GM12878 (cell line): Measurements from ENCODE around the gene MT4. TPM values are rescaled to one million over a fixed set of nuclear protein-coding genes. Genes with fewer than 3 reads are reported as not detected.

Source experiments
- ATAC-seq: fragments of 200-7000 bp; cut with Tn5 transposase; 3 replicates; pipeline ENCODE4 v1.9.1; 2020; ENCODE audit warnings: mild to moderate bottlenecking, moderate library complexity
- BruUV-seq: library from RNA; stranded (reverse); fragments of 400-500 nt; replicated peaks from 2 replicates; lab custom pipeline; 2021; lab: Mats Ljungman, UMichigan
- CTCF ChIA-PET: fragments of 300-600 bp; sonication (Branson Sonifier 250); formaldehyde crosslinking; extraction: SDS; loops from one replicate; lab custom pipeline; 2021; ENCODE audit warnings: inconsistent platforms; lab: Yijun Ruan, JAX
- POLR2A ChIA-PET: fragments of 350-600 bp; formaldehyde crosslinking; extraction: SDS; loops from one replicate; lab custom pipeline; 2021; ENCODE audit warnings: inconsistent platforms; lab: Charles Lee
- RAD21 ChIA-PET: fragments of 300-600 bp; sonication (Branson Sonifier 250); formaldehyde crosslinking; loops from one replicate; lab custom pipeline; 2023; ENCODE audit warnings: antibody characterized with exemption; ENCODE audit not compliant: unreplicated experiment; lab: Charles Lee
- SMC1A ChIA-PET: fragments of 300-600 bp; sonication (Branson Sonifier 250); formaldehyde crosslinking; loops from one replicate; lab custom pipeline; 2023; ENCODE audit not compliant: unreplicated experiment, uncharacterized antibody; lab: Charles Lee
- DNase-seq: peaks from one replicate; pipeline ENCODE4 v3.0.0-alpha.2; 2011; ENCODE audit warnings: low read depth, low spot score
- FAIRE-seq: peaks from 3 replicates; lab custom pipeline; 2011; peaks lifted over from hg19 to GRCh38; lab: Jason Lieb, UNC
- H2AFZ ChIP-seq: 2 replicates; pipeline ENCODE4 v1.6.0; 2011; ENCODE audit warnings: low read depth, low read length, control low read depth; ENCODE audit not compliant: control insufficient read depth
- H3K27ac ChIP-seq: 2 replicates; pipeline ENCODE4 v1.5.1; 2011; ENCODE audit warnings: control low read depth; ENCODE audit not compliant: control insufficient read depth, insufficient read depth
- H3K27me3 ChIP-seq, 2 experiments: replicated peaks in 1 of 2; 2 replicates each; pipeline versions ENCODE4 v1.6.0 to v1.6.1; 2011; ENCODE audit warnings: low read length in 1 of 2; ENCODE audit not compliant: control insufficient read depth in 2 of 2, insufficient read depth in 2 of 2
- H3K36me3 ChIP-seq, 2 experiments: 2 replicates each; pipeline ENCODE4 v1.5.1; 2011; ENCODE audit warnings: low read length in 1 of 2; ENCODE audit not compliant: control insufficient read depth in 2 of 2, insufficient read depth in 2 of 2
- H3K4me1 ChIP-seq: 2 replicates; pipeline ENCODE4 v1.6.1; 2011; ENCODE audit warnings: mild to moderate bottlenecking, low read length, moderate library complexity, mixed read lengths; ENCODE audit not compliant: control insufficient read depth, insufficient read depth
- H3K4me2 ChIP-seq: 2 replicates; pipeline ENCODE4 v1.6.0; 2011; ENCODE audit warnings: control low read depth; ENCODE audit not compliant: control insufficient read depth, insufficient read depth
- H3K4me3 ChIP-seq: fragments of 200-600 bp; sonication (generic); 2 replicates; pipeline ENCODE4 v1.5.1; 2016
- H3K79me2 ChIP-seq: 2 replicates; pipeline ENCODE4 v1.6.0; 2011; ENCODE audit warnings: low read length; ENCODE audit not compliant: control insufficient read depth, insufficient read depth
- H3K9ac ChIP-seq: 2 replicates; pipeline ENCODE4 v1.8.0; 2011; ENCODE audit warnings: low read length, control low read depth, mixed read lengths; ENCODE audit not compliant: control insufficient read depth, insufficient read depth
- H3K9me3 ChIP-seq: replicated peaks from 3 replicates; pipeline ENCODE4 v1.5.1; 2011; ENCODE audit warnings: mild to moderate bottlenecking, low read length; ENCODE audit not compliant: control insufficient read depth, insufficient read depth
- H4K20me1 ChIP-seq: 2 replicates; pipeline ENCODE4 v1.6.0; 2011; ENCODE audit not compliant: control insufficient read depth, insufficient read depth
- CHD1 ChIP-seq: IDR thresholded peaks from 2 replicates; pipeline ENCODE4 v1.6.1; 2012; ENCODE audit warnings: low read depth, low read length, improper control_type of control experiment
- MEF2B ChIP-seq: fragments of 450-650 bp; IDR thresholded peaks from 2 replicates; pipeline ENCODE4 v1.6.1; 2018; ENCODE audit warnings: mild to moderate bottlenecking, moderate library complexity; ENCODE audit not compliant: partially characterized antibody, poor library complexity, severe bottlenecking
- NR2F1 ChIP-seq: fragments of 450-650 bp; conservative IDR thresholded peaks from 2 replicates; pipeline ENCODE4 v1.6.1; 2017; ENCODE audit warnings: mild to moderate bottlenecking
- POU2F2 ChIP-seq: IDR thresholded peaks from 3 replicates; pipeline ENCODE4 v1.6.1; 2011; ENCODE audit warnings: low read depth, mild to moderate bottlenecking, low read length, borderline replicate concordance
- RFX5 ChIP-seq: IDR thresholded peaks from 2 replicates; pipeline ENCODE4 v1.6.1; 2011; ENCODE audit warnings: low read depth, low read length, improper control_type of control experiment
- WRNIP1 ChIP-seq: IDR thresholded peaks from 2 replicates; pipeline ENCODE4 v1.6.1; 2011; ENCODE audit warnings: low read depth, low read length, improper control_type of control experiment, borderline replicate concordance
- WGBS: methylation state at CpG from one replicate; pipeline ENCODE4 v1.1.6; 2016; ENCODE audit warnings: low lambda C conversion rate; ENCODE audit not compliant: insufficient replicate concordance, insufficient coverage; ENCODE audit errors: missing lambda C conversion rate; 5-methylcytosine and 5-hydroxymethylcytosine counted together
- in situ Hi-C: fragments of 300-500 bp; cut with MboI; formaldehyde crosslinking; loops from 9 replicates; pipeline ENCODE4 v1.14.3; 2018; ENCODE audit warnings: mixed read lengths
- intact Hi-C: fragments of 100-400 bp; cut with micrococcal nuclease; formaldehyde crosslinking; loops from one replicate; pipeline ENCODE4 v1.14.2; 2022; ENCODE audit not compliant: unreplicated experiment
- polyA plus RNA-seq, 11 experiments: library from polyadenylated mRNA; depleted of rRNA in 4 of 11; unstranded in 6 of 11; stranded (reverse) in 5 of 11; fragments of >200 nt; fragmentation: Nextera tagmentation in 4 of 11; fragmentation: Illumina TruSeq in 1 of 11; extraction: Ambion mirVana in 4 of 11; extraction: Trizol in 1 of 11; gene quantifications; 1 replicate in 1 of 11; 2 replicates in 10 of 11; pipeline versions ENCODE4 v1.2.1 to v1.2.3, GENCODE V29; 2011 to 2016; ENCODE audit warnings: inconsistent platforms in 2 of 11, missing spikeins in 2 of 11, low read depth in 1 of 11
- total RNA-seq, 4 experiments: library from RNA; depleted of rRNA in 3 of 4; stranded (reverse); fragments of >200 nt in 3 of 4; fragmentation: Illumina TruSeq in 1 of 4; extraction: Trizol in 1 of 4; gene quantifications; 2 replicates each; pipeline versions ENCODE4 v1.2.1 to v1.2.3, GENCODE V29; 2013 to 2021
- TF ChIP-seq, protein P1 (sequence below): IDR thresholded peaks from 2 replicates; pipeline ENCODE4 v1.6.1; 2011; ENCODE audit warnings: borderline replicate concordance, low read depth, mild to moderate bottlenecking, moderate library complexity, mixed read lengths, low read length; ENCODE audit not compliant: insufficient read depth; ENCODE audit errors: extremely low read length
- TF ChIP-seq, protein P2 (sequence below): IDR thresholded peaks from 2 replicates; pipeline ENCODE4 v1.6.1; 2011; ENCODE audit warnings: low read depth, mild to moderate bottlenecking, low read length, moderate library complexity, borderline replicate concordance; ENCODE audit errors: extremely low read depth

The MT4 gene
- total and polyA plus RNA-seq, 10 of the 15 experiments (the other 5 are each of a cell fraction or from before 2014, with no cell fraction given), result not detected

DNA sequence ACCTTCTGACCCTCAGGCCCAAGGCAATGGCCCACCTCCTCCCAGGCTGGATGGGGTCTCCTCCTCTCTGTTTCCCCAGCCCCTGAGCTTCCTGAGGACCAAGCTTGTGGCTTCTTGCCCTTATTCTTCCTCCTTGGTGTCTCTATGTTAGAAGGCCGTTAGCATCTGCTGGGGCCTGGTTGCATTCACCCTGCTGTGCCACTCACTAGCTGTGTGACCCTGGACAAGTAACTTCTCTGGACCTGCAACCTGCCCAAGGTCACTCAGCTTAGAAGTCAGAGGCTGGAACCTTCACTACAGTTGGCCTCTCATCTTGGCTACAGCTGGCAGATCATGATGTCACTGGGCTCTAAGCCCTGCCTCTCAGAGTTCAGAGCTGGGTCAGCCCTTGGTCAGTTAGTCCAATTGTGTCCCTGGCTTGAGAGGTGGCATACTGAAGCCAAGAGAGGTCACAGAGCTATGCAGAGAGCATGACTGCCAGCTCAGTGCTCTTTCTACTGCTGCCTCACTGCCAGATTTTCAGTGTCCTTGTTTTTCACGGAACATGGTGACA is 46.5 kb downstream of the MT4 start:
- ATAC-seq (peak; percentile 6), DNase-seq (no peak), FAIRE-seq (no peak)
- H3K79me2 ChIP-seq, result no peaks in the 10 kb centered on the region
- intact Hi-C loops (no loop called here), in situ Hi-C loops (no loop called here)
- H3K27ac ChIP-seq, result no peak overlapping the region
- no peaks in the 10 kb centered on the region for H4K20me1 ChIP-seq
- H3K9ac ChIP-seq, result no peak overlapping the region
- SMC1A ChIA-PET, result interaction anchor here (1.1 to 4.6 kb wide), 7 partner anchors 9 to 90 kb away, joined by 3 to 27 read pairs (median 4); no protein-coding TSS in a partner anchor
- POLR2A ChIA-PET, result interaction anchor here (1.0 to 2.0 kb wide), 3 partner anchors 13 to 19 kb away, joined by 4 to 5 read pairs (median 4); partner anchors contain the start of gene MT1E
- peaks cover 29% of the 10 kb centered on the region for H3K4me1 ChIP-seq
- WGBS, result 79% methylated on average over 2 of the region's 2 CpGs
- no peaks in the 10 kb centered on the region; a peak in 1 of 4 replicates for H3K27me3 ChIP-seq
- no peak overlapping the region for H3K4me3 ChIP-seq
- BruUV-seq, result no TSS peak
- H3K9me3 ChIP-seq, result no peaks in the 10 kb centered on the region
- H3K36me3 ChIP-seq, result no peaks in the 10 kb centered on the region
- RAD21 ChIA-PET, result interaction anchor here (0.9 to 4.6 kb wide), 5 partner anchors 14 to 93 kb away, joined by 3 to 23 read pairs (median 3); partner anchors contain the start of genes MT1E and MT1X
- H3K4me2 ChIP-seq, result no peak overlapping the region
- CTCF ChIA-PET, result interaction anchor here (1.3 to 10.0 kb wide), 5 partner anchors 10 to 91 kb away, joined by 3 to 77 read pairs (median 7); no protein-coding TSS in a partner anchor
- H2AFZ ChIP-seq, result no peak overlapping the region
- TF ChIP-seq MEF2B (no peak), NR2F1 (0 out of 2 replicates have a peak, but pooled peaks have one; percentile 16)
- TF ChIP-seq, protein P1, sequence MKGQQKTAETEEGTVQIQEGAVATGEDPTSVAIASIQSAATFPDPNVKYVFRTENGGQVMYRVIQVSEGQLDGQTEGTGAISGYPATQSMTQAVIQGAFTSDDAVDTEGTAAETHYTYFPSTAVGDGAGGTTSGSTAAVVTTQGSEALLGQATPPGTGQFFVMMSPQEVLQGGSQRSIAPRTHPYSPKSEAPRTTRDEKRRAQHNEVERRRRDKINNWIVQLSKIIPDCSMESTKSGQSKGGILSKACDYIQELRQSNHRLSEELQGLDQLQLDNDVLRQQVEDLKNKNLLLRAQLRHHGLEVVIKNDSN, result no peak

DNA sequence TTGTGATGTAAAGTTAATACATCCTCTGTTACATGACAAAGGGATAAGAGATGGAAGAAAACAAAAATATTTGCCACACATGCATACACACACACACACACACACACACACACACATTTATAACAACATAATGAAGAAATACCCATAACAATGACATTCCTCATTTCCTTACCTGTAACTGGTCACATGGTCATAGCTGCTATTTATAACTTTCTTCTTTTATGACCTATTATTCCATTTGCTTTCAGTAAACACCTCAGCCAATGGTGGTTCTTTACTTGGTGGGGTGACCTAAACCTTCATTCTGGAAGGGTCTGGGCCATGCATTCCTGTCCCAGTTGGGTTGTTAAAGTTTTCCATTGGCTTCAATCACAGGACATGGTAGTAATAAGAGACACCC is 48.8 kb downstream of the MT4 start:
- Histone ChIP-seq H3K36me3 (no peaks in the 10 kb centered on the region), H3K9ac (no peak overlapping the region), H3K4me2 (no peak overlapping the region)
- FAIRE-seq, result no peak
- intact Hi-C loops, result no loop called here
- TF ChIP-seq, protein P2, sequence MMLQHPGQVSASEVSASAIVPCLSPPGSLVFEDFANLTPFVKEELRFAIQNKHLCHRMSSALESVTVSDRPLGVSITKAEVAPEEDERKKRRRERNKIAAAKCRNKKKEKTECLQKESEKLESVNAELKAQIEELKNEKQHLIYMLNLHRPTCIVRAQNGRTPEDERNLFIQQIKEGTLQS, result no peak
- TF ChIP-seq CHD1 (no peak), POU2F2 (no peak), RFX5 (no peak), WRNIP1 (no peak)
- TF ChIP-seq, all 136 proteins: peak for 0
- H3K27ac ChIP-seq, result no peak overlapping the region
- in situ Hi-C loops, result no loop called here
- DNase-seq (no peak), ATAC-seq (no peak)
- H3K9me3 ChIP-seq, result no peaks in the 10 kb centered on the region
- peaks cover 26% of the 10 kb centered on the region for H3K4me1 ChIP-seq
- ChIA-PET CTCF (interaction anchor here (3.5 kb wide), 1 partner anchor 13 kb away, joined by 20 read pairs; no protein-coding TSS in a partner anchor), RAD21 (interaction anchor here (3.1 kb wide), 1 partner anchor 88 kb away, joined by 17 read pairs; no protein-coding TSS in a partner anchor), SMC1A (interaction anchor here (1.2 to 3.4 kb wide), 4 partner anchors 9 to 88 kb away, joined by 5 to 13 read pairs (median 6); no protein-coding TSS in a partner anchor), POLR2A (interaction anchor here (0.6 kb wide), 1 partner anchor 849 kb away, joined by 3 read pairs; the partner anchor contains the start of gene POLR2C)
- H2AFZ ChIP-seq, result no peak overlapping the region
- no peak overlapping the region for H3K4me3 ChIP-seq
- H4K20me1 ChIP-seq, result no peaks in the 10 kb centered on the region
- no TSS peak for BruUV-seq
- peaks cover 0 to 5% of the 10 kb centered on the region in 2 experiments; a peak in 2 of 4 replicates for H3K27me3 ChIP-seq
- no peaks in the 10 kb centered on the region for H3K79me2 ChIP-seq
